Prostate gland (tissue), 2 donors: ENCODE results near the gene CMTM2. TPM values are rescaled to one million over a fixed set of nuclear protein-coding genes. Genes with fewer than 3 reads are reported as not detected.

Experiments
- DNase-seq: peaks from one replicate; pipeline ENCODE4 v3.0.0-alpha.2; 2019; ENCODE audit warnings: low spot score
- H3K27ac ChIP-seq, 2 donors: fragments of 200-600 bp; sonication (generic); 2 replicates each; pipeline ENCODE4 v1.5.1; 2017 to 2019
- H3K27me3 ChIP-seq: fragments of 200-600 bp; sonication (generic); replicated peaks from 2 replicates; pipeline ENCODE4 v1.5.1; 2019; ENCODE audit not compliant: insufficient read depth
- H3K36me3 ChIP-seq, 2 donors: fragments of 200-600 bp; sonication (generic); 1 replicate in 1 of 2; 2 replicates in 1 of 2; pipeline versions ENCODE4 v1.5.1 to v1.8.1; 2017 to 2019
- H3K4me1 ChIP-seq: fragments of 200-600 bp; sonication (generic); replicated peaks from 2 replicates; pipeline ENCODE4 v1.5.1; 2019
- H3K4me3 ChIP-seq, 2 donors: fragments of 200-600 bp; sonication (generic); 2 replicates each; pipeline ENCODE4 v1.5.1; 2017 to 2019
- H3K9me3 ChIP-seq: fragments of 200-600 bp; sonication (generic); 2 replicates; pipeline ENCODE4 v1.5.1; 2017
- POLR2A ChIP-seq: fragments of 450-650 bp; IDR thresholded peaks from one replicate; pipeline ENCODE4 v1.6.1; 2016; ENCODE audit warnings: antibody characterized with exemption, mild to moderate bottlenecking
- POLR2AphosphoS5 ChIP-seq: sonication (generic); formaldehyde crosslinking; IDR thresholded peaks from one replicate; pipeline ENCODE4 v1.6.1; 2017; ENCODE audit warnings: antibody characterized with exemption
- WGBS: methylation state at CpG from one replicate; pipeline ENCODE4 v1.1.5; 2018; 5-methylcytosine and 5-hydroxymethylcytosine counted together
- intact Hi-C: fragments of 100-400 bp; cut with DNase I; formaldehyde crosslinking; loops from one replicate; pipeline ENCODE4 v1.14.2; 2022
- total RNA-seq, 2 donors: library from RNA; depleted of rRNA; stranded (reverse); fragments of >200 nt; gene quantifications; one replicate each; pipeline ENCODE4 v1.1.0, GENCODE V29; 2016
- TF ChIP-seq, protein P1 (sequence below), 4 experiments: fragments of 200-600 bp in 2 of 4; fragments of 450-650 bp in 2 of 4; sonication (generic) in 2 of 4; IDR thresholded peaks; 1 replicate in 3 of 4; 2 replicates in 1 of 4; pipeline ENCODE4 v1.5.1; 2016 to 2019; ENCODE audit warnings: antibody characterized with exemption in 4 of 4, mild to moderate bottlenecking in 2 of 4, moderate library complexity in 2 of 4

Gene CMTM2
- total RNA-seq, 2 donors from 2014 or later, result 62.9 TPM; not detected in 1

DNA sequence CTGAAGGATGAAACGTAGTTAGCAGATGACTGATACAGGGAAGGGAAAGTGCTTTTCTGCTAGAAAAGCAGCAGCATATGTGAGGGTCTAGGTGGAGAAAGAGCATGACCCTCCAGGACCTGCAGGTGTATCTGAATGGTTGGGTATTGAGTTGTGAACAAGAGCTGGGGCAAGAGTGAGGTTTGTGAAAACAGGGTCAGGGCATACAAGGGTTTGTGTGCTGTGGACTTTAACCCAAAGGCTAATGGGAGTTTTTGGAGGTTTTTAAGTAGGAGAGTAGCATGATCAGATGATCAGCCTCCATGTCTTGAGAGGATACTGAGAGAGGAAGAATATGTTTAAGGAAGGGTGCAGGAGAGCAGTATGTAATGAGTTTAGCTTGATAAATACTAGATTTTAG is 19.2 kb upstream of the CMTM2 start:
- WGBS, result 93% methylated on average over 1 of the region's 1 CpG
- DNase-seq, result no peak
- no peaks in the 10 kb centered on the region for H3K9me3 ChIP-seq
- H3K27me3 ChIP-seq, result no peaks in the 10 kb centered on the region
- no peaks in the 10 kb centered on the region for H3K4me1 ChIP-seq
- H3K27ac ChIP-seq, result no peak overlapping the region
- no peak overlapping the region for H3K4me3 ChIP-seq
- intact Hi-C loops, result no loop called here
- no peaks in the 10 kb centered on the region for H3K36me3 ChIP-seq
- TF ChIP-seq, protein P1, sequence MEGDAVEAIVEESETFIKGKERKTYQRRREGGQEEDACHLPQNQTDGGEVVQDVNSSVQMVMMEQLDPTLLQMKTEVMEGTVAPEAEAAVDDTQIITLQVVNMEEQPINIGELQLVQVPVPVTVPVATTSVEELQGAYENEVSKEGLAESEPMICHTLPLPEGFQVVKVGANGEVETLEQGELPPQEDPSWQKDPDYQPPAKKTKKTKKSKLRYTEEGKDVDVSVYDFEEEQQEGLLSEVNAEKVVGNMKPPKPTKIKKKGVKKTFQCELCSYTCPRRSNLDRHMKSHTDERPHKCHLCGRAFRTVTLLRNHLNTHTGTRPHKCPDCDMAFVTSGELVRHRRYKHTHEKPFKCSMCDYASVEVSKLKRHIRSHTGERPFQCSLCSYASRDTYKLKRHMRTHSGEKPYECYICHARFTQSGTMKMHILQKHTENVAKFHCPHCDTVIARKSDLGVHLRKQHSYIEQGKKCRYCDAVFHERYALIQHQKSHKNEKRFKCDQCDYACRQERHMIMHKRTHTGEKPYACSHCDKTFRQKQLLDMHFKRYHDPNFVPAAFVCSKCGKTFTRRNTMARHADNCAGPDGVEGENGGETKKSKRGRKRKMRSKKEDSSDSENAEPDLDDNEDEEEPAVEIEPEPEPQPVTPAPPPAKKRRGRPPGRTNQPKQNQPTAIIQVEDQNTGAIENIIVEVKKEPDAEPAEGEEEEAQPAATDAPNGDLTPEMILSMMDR (IDR thresholded peaks at IDR 0.05), result no peak
- no peak for TF ChIP-seq POLR2A
- no peak for TF ChIP-seq POLR2AphosphoS5

DNA sequence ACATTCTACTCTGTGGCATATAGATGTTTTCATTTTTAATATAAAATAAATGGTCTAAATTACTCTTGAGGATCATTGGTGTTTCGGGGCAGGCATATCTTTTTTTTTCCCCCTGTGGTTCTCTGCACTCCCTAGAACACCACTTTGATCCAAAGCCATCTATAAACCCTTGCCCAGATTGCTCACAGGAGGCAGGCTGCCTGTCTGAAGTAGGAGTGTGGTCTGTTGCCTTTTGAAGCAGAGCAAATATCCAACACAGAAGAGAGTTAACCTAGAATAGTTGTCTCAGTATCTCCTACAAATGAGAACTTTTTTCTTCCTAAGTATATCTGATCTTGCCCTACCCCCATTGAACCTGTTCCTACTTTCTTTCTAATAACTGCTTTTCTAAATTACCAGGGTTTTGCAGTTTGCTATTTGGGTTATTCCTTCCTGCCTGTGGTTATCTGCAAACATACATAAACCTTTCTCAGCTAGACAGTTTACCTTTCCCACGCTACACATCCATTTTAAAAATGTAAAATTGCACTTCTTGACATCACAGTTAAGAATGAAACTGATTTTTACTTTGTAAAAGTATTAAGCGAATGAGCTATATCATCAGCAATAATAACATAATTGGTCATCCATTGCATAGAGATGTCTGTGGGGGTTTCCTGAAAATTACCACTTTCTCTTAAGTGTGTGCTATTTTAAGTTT is 17.7 kb upstream of the CMTM2 start:
- Histone ChIP-seq H3K27me3 (no peaks in the 10 kb centered on the region), H3K36me3 (no peaks in the 10 kb centered on the region), H3K4me1 (no peaks in the 10 kb centered on the region), H3K4me3 (no peak overlapping the region), H3K27ac (no peak overlapping the region), H3K9me3 (no peaks in the 10 kb centered on the region)
- TF ChIP-seq, protein P1 (IDR thresholded peaks at IDR 0.05), result no peak
- TF ChIP-seq POLR2AphosphoS5 (no peak), POLR2A (no peak)
- intact Hi-C loops, result no loop called here
- 88% methylated on average over 3 of the region's 3 CpGs for WGBS
- no peak for DNase-seq

DNA sequence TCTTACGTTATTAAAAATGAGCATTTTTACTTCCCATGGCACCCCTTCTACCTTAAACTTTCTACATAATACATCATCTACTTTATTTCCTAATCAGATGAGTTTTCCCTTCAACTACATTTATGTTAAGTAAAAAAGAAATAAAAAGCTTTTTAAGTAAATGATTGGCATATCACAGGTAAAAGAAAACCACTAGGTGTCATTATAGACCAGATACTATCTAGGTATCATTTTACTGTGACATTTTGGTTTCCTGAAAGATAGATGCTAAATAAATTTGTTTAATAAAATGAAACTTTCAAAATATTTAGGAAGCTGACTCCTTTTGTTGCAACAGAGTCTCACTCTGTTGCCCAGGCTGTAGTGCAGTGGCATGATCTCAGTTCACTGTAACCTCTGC is 16.9 kb upstream of the CMTM2 start:
- TF ChIP-seq POLR2AphosphoS5, result no peak
- TF ChIP-seq, protein P1 (IDR thresholded peaks at IDR 0.05), result peak in 1 of 4 experiments; percentile 4
- Histone ChIP-seq H3K27ac (no peak overlapping the region), H3K4me1 (no peaks in the 10 kb centered on the region), H3K27me3 (no peaks in the 10 kb centered on the region), H3K36me3 (no peaks in the 10 kb centered on the region), H3K4me3 (no peak overlapping the region), H3K9me3 (no peaks in the 10 kb centered on the region)
- no peak for DNase-seq
- 88% methylated on average over 1 of the region's 1 CpG for WGBS
- intact Hi-C loops, result no loop called here

DNA sequence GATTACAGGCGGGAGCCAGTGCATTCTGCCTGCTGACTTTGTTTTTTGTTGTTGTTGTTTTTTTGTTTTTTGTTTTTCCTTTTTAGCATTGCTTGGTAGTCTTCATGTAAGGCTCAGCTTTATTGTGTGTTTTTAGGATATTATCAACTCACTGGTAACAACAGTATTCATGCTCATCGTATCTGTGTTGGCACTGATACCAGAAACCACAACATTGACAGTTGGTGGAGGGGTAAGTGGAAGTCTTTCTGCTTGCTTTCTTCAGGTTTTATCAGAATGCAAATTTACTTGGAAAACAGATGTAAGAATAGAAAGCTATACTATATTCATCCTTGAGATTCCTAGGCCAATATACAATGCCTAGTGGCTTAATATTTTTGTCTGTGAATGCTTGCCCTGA is 16.3 kb upstream of the CMTM2 start:
- intact Hi-C loops, result no loop called here
- Histone ChIP-seq H3K27me3 (no peaks in the 10 kb centered on the region), H3K36me3 (no peaks in the 10 kb centered on the region), H3K9me3 (no peaks in the 10 kb centered on the region), H3K27ac (no peak overlapping the region), H3K4me3 (no peak overlapping the region), H3K4me1 (no peaks in the 10 kb centered on the region)
- no peak for DNase-seq
- 79% methylated on average over 2 of the region's 2 CpGs for WGBS
- no peak for TF ChIP-seq POLR2AphosphoS5
- TF ChIP-seq, protein P1 (IDR thresholded peaks at IDR 0.05), result no peak
- no peak for TF ChIP-seq POLR2A
